ENCODE results near the gene TP53AIP1.

DNA sequence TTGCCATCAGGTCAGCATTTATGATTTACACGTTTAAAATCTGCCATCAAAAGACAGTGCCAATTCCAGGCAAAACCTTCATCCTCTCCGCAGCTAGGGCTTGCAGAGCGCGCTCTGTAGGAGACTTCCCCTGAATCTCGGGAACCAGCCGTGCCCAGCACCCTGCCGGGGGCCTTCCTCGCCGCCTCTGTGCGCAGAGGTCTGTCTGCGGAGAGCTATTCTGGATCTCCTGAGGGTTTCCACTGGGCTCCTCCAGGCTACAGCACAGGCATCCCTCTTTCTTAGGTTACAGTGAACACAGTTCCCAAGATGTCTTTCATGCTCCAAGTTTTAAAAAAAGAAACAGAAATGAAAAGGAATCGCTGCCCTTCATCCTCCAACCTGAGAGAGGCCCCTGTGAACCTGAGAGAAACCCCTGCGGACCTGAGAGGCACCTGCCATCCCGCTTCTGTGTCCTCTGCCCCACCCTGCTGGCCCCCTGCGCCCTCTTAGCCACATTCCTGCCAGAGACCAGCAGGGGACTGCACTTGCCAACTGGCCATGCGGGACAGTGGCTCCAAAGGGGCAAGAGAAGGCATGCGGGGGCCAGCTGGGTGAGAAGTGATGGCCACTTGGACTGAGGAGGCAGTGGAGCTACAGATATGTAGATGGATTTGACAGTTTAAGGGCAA lies 16.1 kb downstream of the TP53AIP1 start:
- TF ChIP-seq, protein P1, sequence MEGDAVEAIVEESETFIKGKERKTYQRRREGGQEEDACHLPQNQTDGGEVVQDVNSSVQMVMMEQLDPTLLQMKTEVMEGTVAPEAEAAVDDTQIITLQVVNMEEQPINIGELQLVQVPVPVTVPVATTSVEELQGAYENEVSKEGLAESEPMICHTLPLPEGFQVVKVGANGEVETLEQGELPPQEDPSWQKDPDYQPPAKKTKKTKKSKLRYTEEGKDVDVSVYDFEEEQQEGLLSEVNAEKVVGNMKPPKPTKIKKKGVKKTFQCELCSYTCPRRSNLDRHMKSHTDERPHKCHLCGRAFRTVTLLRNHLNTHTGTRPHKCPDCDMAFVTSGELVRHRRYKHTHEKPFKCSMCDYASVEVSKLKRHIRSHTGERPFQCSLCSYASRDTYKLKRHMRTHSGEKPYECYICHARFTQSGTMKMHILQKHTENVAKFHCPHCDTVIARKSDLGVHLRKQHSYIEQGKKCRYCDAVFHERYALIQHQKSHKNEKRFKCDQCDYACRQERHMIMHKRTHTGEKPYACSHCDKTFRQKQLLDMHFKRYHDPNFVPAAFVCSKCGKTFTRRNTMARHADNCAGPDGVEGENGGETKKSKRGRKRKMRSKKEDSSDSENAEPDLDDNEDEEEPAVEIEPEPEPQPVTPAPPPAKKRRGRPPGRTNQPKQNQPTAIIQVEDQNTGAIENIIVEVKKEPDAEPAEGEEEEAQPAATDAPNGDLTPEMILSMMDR (conservative IDR thresholded peaks at IDR 0.05; ENCODE audit: low read depth in 2 of 2): no peak
- TF ChIP-seq, protein P2, sequence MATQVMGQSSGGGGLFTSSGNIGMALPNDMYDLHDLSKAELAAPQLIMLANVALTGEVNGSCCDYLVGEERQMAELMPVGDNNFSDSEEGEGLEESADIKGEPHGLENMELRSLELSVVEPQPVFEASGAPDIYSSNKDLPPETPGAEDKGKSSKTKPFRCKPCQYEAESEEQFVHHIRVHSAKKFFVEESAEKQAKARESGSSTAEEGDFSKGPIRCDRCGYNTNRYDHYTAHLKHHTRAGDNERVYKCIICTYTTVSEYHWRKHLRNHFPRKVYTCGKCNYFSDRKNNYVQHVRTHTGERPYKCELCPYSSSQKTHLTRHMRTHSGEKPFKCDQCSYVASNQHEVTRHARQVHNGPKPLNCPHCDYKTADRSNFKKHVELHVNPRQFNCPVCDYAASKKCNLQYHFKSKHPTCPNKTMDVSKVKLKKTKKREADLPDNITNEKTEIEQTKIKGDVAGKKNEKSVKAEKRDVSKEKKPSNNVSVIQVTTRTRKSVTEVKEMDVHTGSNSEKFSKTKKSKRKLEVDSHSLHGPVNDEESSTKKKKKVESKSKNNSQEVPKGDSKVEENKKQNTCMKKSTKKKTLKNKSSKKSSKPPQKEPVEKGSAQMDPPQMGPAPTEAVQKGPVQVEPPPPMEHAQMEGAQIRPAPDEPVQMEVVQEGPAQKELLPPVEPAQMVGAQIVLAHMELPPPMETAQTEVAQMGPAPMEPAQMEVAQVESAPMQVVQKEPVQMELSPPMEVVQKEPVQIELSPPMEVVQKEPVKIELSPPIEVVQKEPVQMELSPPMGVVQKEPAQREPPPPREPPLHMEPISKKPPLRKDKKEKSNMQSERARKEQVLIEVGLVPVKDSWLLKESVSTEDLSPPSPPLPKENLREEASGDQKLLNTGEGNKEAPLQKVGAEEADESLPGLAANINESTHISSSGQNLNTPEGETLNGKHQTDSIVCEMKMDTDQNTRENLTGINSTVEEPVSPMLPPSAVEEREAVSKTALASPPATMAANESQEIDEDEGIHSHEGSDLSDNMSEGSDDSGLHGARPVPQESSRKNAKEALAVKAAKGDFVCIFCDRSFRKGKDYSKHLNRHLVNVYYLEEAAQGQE (IDR thresholded peaks at IDR 0.05; ENCODE audit: unreplicated experiment): no peak
- TF ChIP-seq POLR2AphosphoS5 (IDR thresholded peaks at IDR 0.05; ENCODE audit: low read depth) (no peak), ZNF114 (CRISPR knock-in tag; IDR thresholded peaks at IDR 0.05) (no peak), EZH2phosphoT487 (IDR thresholded peaks at IDR 0.05; ENCODE audit: unreplicated experiment) (no peak), EZH2 (IDR thresholded peaks at IDR 0.05; ENCODE audit: low read depth, unreplicated experiment) (no peak), ZNF331 (CRISPR knock-in tag; IDR thresholded peaks at IDR 0.05; ENCODE audit: low read depth) (no peak), CREB1 (CRISPR knock-in tag; IDR thresholded peaks at IDR 0.05; ENCODE audit: low read depth) (no peak), JUNB (IDR thresholded peaks at IDR 0.05; ENCODE audit: unreplicated experiment) (no peak), NANOG (IDR thresholded peaks at IDR 0.05; ENCODE audit: borderline replicate concordance) (no peak)
- TF ChIP-seq, protein P3, sequence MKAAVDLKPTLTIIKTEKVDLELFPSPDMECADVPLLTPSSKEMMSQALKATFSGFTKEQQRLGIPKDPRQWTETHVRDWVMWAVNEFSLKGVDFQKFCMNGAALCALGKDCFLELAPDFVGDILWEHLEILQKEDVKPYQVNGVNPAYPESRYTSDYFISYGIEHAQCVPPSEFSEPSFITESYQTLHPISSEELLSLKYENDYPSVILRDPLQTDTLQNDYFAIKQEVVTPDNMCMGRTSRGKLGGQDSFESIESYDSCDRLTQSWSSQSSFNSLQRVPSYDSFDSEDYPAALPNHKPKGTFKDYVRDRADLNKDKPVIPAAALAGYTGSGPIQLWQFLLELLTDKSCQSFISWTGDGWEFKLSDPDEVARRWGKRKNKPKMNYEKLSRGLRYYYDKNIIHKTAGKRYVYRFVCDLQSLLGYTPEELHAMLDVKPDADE (IDR thresholded peaks at IDR 0.05): no peak
- TF ChIP-seq, protein P4, sequence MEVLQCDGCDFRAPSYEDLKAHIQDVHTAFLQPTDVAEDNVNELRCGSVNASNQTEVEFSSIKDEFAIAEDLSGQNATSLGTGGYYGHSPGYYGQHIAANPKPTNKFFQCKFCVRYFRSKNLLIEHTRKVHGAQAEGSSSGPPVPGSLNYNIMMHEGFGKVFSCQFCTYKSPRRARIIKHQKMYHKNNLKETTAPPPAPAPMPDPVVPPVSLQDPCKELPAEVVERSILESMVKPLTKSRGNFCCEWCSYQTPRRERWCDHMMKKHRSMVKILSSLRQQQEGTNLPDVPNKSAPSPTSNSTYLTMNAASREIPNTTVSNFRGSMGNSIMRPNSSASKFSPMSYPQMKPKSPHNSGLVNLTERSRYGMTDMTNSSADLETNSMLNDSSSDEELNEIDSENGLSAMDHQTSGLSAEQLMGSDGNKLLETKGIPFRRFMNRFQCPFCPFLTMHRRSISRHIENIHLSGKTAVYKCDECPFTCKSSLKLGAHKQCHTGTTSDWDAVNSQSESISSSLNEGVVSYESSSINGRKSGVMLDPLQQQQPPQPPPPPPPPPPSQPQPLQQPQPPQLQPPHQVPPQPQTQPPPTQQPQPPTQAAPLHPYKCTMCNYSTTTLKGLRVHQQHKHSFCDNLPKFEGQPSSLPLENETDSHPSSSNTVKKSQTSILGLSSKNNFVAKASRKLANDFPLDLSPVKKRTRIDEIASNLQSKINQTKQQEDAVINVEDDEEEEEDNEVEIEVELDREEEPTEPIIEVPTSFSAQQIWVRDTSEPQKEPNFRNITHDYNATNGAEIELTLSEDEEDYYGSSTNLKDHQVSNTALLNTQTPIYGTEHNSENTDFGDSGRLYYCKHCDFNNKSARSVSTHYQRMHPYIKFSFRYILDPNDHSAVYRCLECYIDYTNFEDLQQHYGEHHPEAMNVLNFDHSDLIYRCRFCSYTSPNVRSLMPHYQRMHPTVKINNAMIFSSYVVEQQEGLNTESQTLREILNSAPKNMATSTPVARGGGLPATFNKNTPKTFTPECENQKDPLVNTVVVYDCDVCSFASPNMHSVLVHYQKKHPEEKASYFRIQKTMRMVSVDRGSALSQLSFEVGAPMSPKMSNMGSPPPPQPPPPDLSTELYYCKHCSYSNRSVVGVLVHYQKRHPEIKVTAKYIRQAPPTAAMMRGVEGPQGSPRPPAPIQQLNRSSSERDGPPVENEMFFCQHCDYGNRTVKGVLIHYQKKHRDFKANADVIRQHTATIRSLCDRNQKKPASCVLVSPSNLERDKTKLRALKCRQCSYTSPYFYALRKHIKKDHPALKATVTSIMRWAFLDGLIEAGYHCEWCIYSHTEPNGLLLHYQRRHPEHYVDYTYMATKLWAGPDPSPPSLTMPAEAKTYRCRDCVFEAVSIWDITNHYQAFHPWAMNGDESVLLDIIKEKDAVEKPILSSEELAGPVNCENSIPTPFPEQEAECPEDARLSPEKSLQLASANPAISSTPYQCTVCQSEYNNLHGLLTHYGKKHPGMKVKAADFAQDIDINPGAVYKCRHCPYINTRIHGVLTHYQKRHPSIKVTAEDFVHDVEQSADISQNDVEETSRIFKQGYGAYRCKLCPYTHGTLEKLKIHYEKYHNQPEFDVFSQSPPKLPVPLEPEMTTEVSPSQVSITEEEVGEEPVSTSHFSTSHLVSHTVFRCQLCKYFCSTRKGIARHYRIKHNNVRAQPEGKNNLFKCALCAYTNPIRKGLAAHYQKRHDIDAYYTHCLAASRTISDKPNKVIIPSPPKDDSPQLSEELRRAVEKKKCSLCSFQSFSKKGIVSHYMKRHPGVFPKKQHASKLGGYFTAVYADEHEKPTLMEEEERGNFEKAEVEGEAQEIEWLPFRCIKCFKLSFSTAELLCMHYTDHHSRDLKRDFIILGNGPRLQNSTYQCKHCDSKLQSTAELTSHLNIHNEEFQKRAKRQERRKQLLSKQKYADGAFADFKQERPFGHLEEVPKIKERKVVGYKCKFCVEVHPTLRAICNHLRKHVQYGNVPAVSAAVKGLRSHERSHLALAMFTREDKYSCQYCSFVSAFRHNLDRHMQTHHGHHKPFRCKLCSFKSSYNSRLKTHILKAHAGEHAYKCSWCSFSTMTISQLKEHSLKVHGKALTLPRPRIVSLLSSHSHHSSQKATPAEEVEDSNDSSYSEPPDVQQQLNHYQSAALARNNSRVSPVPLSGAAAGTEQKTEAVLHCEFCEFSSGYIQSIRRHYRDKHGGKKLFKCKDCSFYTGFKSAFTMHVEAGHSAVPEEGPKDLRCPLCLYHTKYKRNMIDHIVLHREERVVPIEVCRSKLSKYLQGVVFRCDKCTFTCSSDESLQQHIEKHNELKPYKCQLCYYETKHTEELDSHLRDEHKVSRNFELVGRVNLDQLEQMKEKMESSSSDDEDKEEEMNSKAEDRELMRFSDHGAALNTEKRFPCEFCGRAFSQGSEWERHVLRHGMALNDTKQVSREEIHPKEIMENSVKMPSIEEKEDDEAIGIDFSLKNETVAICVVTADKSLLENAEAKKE (CRISPR knock-in tag; IDR thresholded peaks at IDR 0.05): no peak

Measured in GM23338 (cell line).